CD4-positive, alpha-beta memory T cell (primary cell): ENCODE results near the gene TTC34. TPM values are rescaled to one million over a fixed set of nuclear protein-coding genes. Genes with fewer than 3 reads are reported as not detected.

Experiments used
- CTCF ChIA-PET: fragments of 350-600 bp; sonication (Branson Sonifier 250); formaldehyde crosslinking; loops from one replicate; lab custom pipeline; 2021; ENCODE audit warnings: inconsistent platforms; ENCODE audit not compliant: partially characterized antibody; lab: Charles Lee
- POLR2A ChIA-PET: fragments of 350-600 bp; sonication (Branson Sonifier 250); formaldehyde crosslinking; loops from one replicate; lab custom pipeline; 2021; ENCODE audit not compliant: partially characterized antibody; lab: Charles Lee
- DNase-seq, 5 donors: peaks; one replicate each; pipeline versions ENCODE4 v3.0.0 to v3.0.0-alpha.2; 2020 to 2022; ENCODE audit warnings: mixed read lengths in 1 of 5
- H3K27ac ChIP-seq: one replicate; pipeline ENCODE4 v1.7.0; 2013; ENCODE audit warnings: low read depth, low read length
- H3K27me3 ChIP-seq: 2 replicates; pipeline ENCODE4 v1.7.0; 2013; ENCODE audit warnings: mild to moderate bottlenecking, low read length, moderate library complexity; ENCODE audit not compliant: insufficient read depth
- H3K36me3 ChIP-seq: 2 replicates; pipeline ENCODE4 v1.7.0; 2013; ENCODE audit warnings: mild to moderate bottlenecking, low read length, moderate library complexity; ENCODE audit not compliant: insufficient read depth
- H3K4me1 ChIP-seq: 2 replicates; pipeline ENCODE4 v1.7.0; 2013; ENCODE audit warnings: mild to moderate bottlenecking, low read length, moderate library complexity; ENCODE audit not compliant: insufficient read depth
- H3K4me3 ChIP-seq, 2 donors: one replicate each; pipeline ENCODE4 v1.7.0; 2013; ENCODE audit warnings: low read length in 2 of 2, mild to moderate bottlenecking in 1 of 2
- H3K9me3 ChIP-seq, 2 donors: one replicate each; pipeline ENCODE4 v1.7.0; 2013; ENCODE audit warnings: low read length in 2 of 2, control low read depth in 1 of 2; ENCODE audit not compliant: control insufficient read depth in 1 of 2
- H3K27ac Mint-ChIP-seq, 7 donors: one replicate each; pipeline ENCODE4 v1.8.0; 2020 to 2021; ENCODE audit warnings: mixed read lengths in 7 of 7, mild to moderate bottlenecking in 6 of 7, inconsistent platforms in 3 of 7, moderate library complexity in 3 of 7
- H3K27me3 Mint-ChIP-seq, 2 donors: one replicate each; pipeline ENCODE4 v1.8.0; 2020 to 2021; ENCODE audit warnings: mixed read lengths in 2 of 2
- H3K36me3 Mint-ChIP-seq, 2 donors: one replicate each; pipeline ENCODE4 v1.8.0; 2020 to 2021; ENCODE audit warnings: mixed read lengths in 2 of 2, inconsistent platforms in 1 of 2, mild to moderate bottlenecking in 1 of 2
- H3K4me1 Mint-ChIP-seq, 4 donors: one replicate each; pipeline ENCODE4 v1.8.0; 2020 to 2021; ENCODE audit warnings: mixed read lengths in 4 of 4, mild to moderate bottlenecking in 1 of 4
- H3K4me3 Mint-ChIP-seq, 8 donors: one replicate each; pipeline ENCODE4 v1.8.0; 2020 to 2021; ENCODE audit warnings: mixed read lengths in 8 of 8, mild to moderate bottlenecking in 7 of 8, moderate library complexity in 6 of 8, inconsistent platforms in 3 of 8
- H3K9me3 Mint-ChIP-seq, 8 donors: one replicate each; pipeline ENCODE4 v1.8.0; 2020 to 2021; ENCODE audit warnings: mixed read lengths in 8 of 8, mild to moderate bottlenecking in 5 of 8, inconsistent platforms in 3 of 8, moderate library complexity in 1 of 8
- intact Hi-C: fragments of 100-400 bp; cut with micrococcal nuclease; formaldehyde crosslinking; loops from one replicate; pipeline ENCODE4 v1.15.1; 2023
- polyA plus RNA-seq, 2 donors: library from polyadenylated mRNA; unstranded; fragments of 300-500 nt; fragmentation: Illumina TruSeq; gene quantifications; one replicate each; pipeline ENCODE4 v1.2.3, GENCODE V29; 2021
- total RNA-seq, 2 experiments: library from RNA; stranded (reverse); gene quantifications; one replicate each; pipeline ENCODE4 v1.2.3, GENCODE V29; 2021

TTC34 gene
- total and polyA plus RNA-seq, 4 experiments from 2014 or later, result 0.06 to 4.9 (median 4.8) TPM; not detected in 1

DNA sequence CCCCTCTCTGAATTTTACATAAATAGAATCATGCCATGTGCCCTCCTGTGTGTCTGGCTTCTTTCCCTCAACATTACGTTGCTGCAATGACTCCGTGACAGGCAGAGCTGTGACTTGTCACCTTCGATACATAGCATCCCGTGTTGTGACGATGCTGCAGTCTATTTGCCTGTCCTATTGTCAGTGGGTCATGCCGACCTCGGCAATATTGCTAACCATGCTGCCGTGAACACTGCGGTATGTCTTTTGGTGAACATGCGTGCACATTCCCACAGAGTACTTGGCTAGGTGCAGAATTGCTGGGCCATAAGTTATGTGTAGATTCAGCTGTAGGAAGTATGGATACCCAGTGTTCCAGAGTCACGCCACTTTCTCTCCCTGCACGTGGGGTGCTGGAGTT is 36.3 kb upstream of the TTC34 start:
- ChIA-PET CTCF (interaction anchor here (1.3 kb wide), 1 partner anchor 16 kb away, joined by 5 read pairs; no protein-coding TSS in a partner anchor), POLR2A (no interaction called here)
- H3K36me3 Mint-ChIP-seq, result no peaks in the 10 kb centered on the region
- peaks cover 19% of the 10 kb centered on the region for H3K4me1 ChIP-seq
- intact Hi-C loops, result no loop called here
- peaks cover 17 to 23% (median 20%) of the 10 kb centered on the region in 4 donors for H3K4me1 Mint-ChIP-seq
- no peaks in the 10 kb centered on the region for H3K27me3 ChIP-seq
- H3K36me3 ChIP-seq, result no peaks in the 10 kb centered on the region
- H3K27me3 Mint-ChIP-seq, result no peaks in the 10 kb centered on the region
- no peaks in the 10 kb centered on the region for H3K9me3 Mint-ChIP-seq
- H3K4me3 ChIP-seq, result no peak overlapping the region
- H3K27ac ChIP-seq, result no peak overlapping the region
- H3K27ac Mint-ChIP-seq, result peak overlapping the region in 2 of 7 donors; percentile 13 to 70
- H3K4me3 Mint-ChIP-seq, result no peak overlapping the region
- DNase-seq, result no peak
- no peaks in the 10 kb centered on the region for H3K9me3 ChIP-seq

DNA sequence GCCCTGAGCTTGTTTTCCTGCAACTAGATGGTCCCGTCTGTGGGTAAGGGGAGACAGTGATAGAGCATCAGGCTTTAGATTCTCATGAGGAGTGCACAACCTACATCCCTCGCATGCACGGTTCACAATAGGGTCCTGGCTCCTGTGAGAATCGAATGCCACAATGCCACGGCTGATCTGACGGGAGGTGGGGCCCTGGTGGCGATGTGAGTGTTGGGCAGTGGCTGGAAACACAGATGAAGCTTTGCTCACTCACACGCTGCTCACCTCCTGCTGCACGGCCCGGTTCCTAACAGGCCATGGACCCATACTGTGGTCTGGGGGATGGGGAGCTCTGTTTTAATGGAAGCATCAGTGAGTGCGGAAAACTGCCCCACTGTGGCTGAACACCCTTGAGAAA is 35.8 kb upstream of the TTC34 start:
- Mint-ChIP-seq H3K4me3 (no peak overlapping the region), H3K27ac (no peak overlapping the region), H3K27me3 (no peaks in the 10 kb centered on the region), H3K36me3 (no peaks in the 10 kb centered on the region), H3K9me3 (no peaks in the 10 kb centered on the region), H3K4me1 (peaks cover 17 to 23% (median 20%) of the 10 kb centered on the region in 4 donors)
- Histone ChIP-seq H3K27ac (no peak overlapping the region), H3K4me1 (peaks cover 19% of the 10 kb centered on the region), H3K4me3 (no peak overlapping the region), H3K9me3 (no peaks in the 10 kb centered on the region), H3K36me3 (no peaks in the 10 kb centered on the region), H3K27me3 (no peaks in the 10 kb centered on the region)
- ChIA-PET CTCF (interaction anchor here (1.3 kb wide), 1 partner anchor 15 kb away, joined by 5 read pairs; no protein-coding TSS in a partner anchor), POLR2A (no interaction called here)
- intact Hi-C loops, result no loop called here
- DNase-seq, result no peak

DNA sequence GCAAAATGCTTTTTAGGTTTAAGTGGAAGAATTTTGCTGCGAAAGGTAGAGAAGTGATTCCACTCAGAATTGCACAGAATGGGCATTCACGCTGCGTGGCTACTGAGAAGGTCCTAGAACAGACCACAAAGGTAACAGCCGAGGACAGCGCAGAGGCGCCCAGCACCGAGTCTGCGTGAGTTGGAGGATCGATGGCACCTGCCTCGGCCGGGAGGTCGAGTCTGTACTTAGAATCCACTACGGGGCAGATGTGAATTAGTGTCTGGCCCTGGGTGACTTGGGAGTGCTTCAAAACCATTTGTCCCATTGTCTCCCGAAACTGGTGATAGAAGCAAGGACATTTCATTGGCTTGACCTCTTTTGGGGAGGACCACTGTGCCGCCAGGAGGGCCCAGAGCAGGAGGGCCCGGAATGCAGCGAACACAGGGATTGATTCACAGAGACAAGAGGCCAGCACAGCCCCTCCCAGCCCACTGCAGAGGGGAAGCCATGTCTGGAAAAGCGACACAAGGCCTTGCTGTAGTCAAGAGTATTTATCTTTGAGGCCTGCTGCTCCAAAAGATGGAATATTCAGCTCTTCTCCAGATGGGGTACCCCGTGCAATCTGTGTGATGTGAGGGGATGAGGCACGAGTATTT is 35.0 kb upstream of the TTC34 start:
- CTCF ChIA-PET, result no interaction called here
- intact Hi-C loops, result no loop called here
- H3K4me3 Mint-ChIP-seq, result no peak overlapping the region

DNA sequence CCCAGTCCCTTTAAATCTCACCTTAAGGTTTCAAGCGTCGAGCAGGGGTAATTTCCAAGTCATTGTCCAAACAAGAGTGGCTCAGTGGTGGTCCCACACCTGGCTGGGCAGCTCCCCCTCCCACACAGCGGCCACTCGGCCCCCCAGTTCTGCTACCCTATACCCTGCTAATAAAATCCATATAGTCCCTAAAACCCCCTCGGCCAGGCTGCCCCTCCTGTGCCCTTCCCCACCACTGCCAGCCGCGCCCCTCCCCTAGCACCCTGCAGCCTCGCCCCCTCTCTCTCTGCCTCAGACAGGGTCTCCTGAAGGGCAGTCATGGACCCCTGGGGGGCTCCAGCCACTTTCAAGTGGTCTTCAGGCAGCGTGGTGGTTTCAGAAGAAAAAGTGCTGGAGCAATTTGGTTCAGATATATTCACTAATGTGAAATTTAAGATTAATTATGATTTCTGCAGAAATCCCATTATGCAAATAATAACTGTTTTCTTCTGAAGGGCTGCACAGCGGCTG is 34.2 kb upstream of the TTC34 start:
- no peak overlapping the region for H3K4me3 Mint-ChIP-seq
- intact Hi-C loops, result no loop called here
- no peak for DNase-seq
- peaks cover 11 to 14% (median 14%) of the 10 kb centered on the region in 4 donors for H3K4me1 Mint-ChIP-seq
- no peaks in the 10 kb centered on the region for H3K36me3 Mint-ChIP-seq
- H3K27me3 ChIP-seq, result no peaks in the 10 kb centered on the region
- no peaks in the 10 kb centered on the region for H3K27me3 Mint-ChIP-seq
- ChIA-PET POLR2A (no interaction called here), CTCF (no interaction called here)
- no peak overlapping the region for H3K27ac ChIP-seq
- H3K4me3 ChIP-seq, result no peak overlapping the region
- H3K27ac Mint-ChIP-seq, result no peak overlapping the region
- H3K36me3 ChIP-seq, result no peaks in the 10 kb centered on the region
- H3K9me3 ChIP-seq, result no peaks in the 10 kb centered on the region
- H3K4me1 ChIP-seq, result peaks cover 14% of the 10 kb centered on the region
- no peaks in the 10 kb centered on the region for H3K9me3 Mint-ChIP-seq

More for the DNA sequence above, 35.0 kb upstream of the TTC34 start:
- H3K27me3 Mint-ChIP-seq, result no peaks in the 10 kb centered on the region
- H3K36me3 ChIP-seq, result no peaks in the 10 kb centered on the region
- peaks cover 19% of the 10 kb centered on the region for H3K4me1 ChIP-seq
- no peaks in the 10 kb centered on the region for H3K9me3 ChIP-seq
- DNase-seq, result no peak
- no peak overlapping the region for H3K4me3 ChIP-seq
- peaks cover 17 to 21% (median 19%) of the 10 kb centered on the region in 4 donors for H3K4me1 Mint-ChIP-seq
- H3K27ac ChIP-seq, result no peak overlapping the region
- no peak overlapping the region for H3K27ac Mint-ChIP-seq
- no peaks in the 10 kb centered on the region for H3K36me3 Mint-ChIP-seq
- no peaks in the 10 kb centered on the region for H3K9me3 Mint-ChIP-seq
- no peaks in the 10 kb centered on the region for H3K27me3 ChIP-seq
- POLR2A ChIA-PET, result no interaction called here

DNA sequence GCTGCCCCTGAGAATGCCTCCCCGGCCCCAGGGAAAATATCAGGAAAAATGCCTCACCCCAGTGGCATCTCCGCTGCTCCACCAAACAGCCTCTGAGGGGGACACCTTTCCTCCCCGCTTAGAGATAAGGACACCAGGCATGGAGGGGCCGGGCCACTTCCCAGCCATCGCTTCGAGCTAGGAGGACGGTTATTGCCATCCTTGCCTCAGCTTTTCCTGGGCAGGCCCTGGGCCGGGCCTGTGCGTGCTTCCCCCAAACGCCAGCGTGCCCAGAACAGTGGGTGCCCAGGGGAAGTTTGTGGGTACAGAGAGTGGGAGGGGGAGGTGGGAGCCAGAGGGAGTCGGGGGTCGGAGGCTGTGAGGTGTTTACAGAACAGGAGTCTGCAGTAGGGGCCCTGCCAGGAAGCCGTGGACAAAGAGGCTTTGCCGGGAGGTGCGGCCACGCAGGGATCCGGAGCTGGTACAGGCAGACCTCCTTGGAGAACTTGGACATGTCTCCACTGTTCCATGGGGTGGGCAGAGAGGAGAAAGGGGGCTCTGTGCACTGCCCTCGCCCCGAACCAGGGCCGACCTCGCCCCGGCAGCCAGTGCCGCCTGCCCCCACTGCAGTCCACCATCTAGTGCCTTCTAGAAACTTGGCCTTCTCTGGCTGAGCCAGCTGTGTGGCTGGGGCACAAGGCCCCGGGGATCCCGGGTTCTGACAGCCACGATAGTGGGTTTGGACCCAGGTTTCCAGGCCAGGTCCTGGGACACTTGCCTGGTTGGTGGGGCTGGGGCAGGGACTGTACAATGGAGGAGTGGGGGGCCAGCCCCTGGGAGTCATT is 33.5 kb upstream of the TTC34 start:
- POLR2A ChIA-PET, result no interaction called here
- H3K27ac Mint-ChIP-seq, result no peak overlapping the region
- Histone ChIP-seq H3K9me3 (no peaks in the 10 kb centered on the region), H3K27me3 (no peaks in the 10 kb centered on the region), H3K4me1 (peaks cover 6% of the 10 kb centered on the region), H3K36me3 (no peaks in the 10 kb centered on the region), H3K4me3 (no peak overlapping the region), H3K27ac (no peak overlapping the region)
- DNase-seq, result no peak
- intact Hi-C loops, result no loop called here
- no peaks in the 10 kb centered on the region for H3K9me3 Mint-ChIP-seq
- no peaks in the 10 kb centered on the region for H3K36me3 Mint-ChIP-seq
- no peak overlapping the region for H3K4me3 Mint-ChIP-seq
- H3K27me3 Mint-ChIP-seq, result no peaks in the 10 kb centered on the region
- CTCF ChIA-PET, result no interaction called here
- H3K4me1 Mint-ChIP-seq, result peaks cover 3 to 6% (median 6%) of the 10 kb centered on the region in 4 donors

DNA sequence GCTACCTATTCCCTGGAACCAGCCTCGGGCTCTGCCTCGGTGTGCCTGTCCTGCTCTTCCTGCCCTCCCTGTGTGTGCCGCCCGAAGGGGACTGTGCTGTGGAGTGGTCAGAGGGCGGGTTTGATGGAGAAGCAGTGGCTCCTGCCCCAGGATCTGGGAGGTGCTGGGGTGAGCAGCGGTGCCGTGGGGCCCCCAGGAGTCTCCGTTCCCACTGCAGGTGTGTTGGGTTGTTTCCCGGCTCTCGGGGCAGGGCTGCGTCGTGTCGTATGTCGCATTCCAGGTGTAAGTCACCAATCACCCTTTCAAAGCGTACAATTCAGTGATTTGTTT is 32.6 kb upstream of the TTC34 start:
- intact Hi-C loops, result no loop called here
- POLR2A ChIA-PET, result no interaction called here
- Mint-ChIP-seq H3K4me1 (no peaks in the 10 kb centered on the region), H3K27me3 (no peaks in the 10 kb centered on the region), H3K4me3 (no peak overlapping the region), H3K9me3 (no peaks in the 10 kb centered on the region), H3K27ac (no peak overlapping the region), H3K36me3 (no peaks in the 10 kb centered on the region)
- CTCF ChIA-PET, result no interaction called here
- H3K9me3 ChIP-seq, result no peaks in the 10 kb centered on the region
- no peaks in the 10 kb centered on the region for H3K36me3 ChIP-seq
- H3K4me3 ChIP-seq, result no peak overlapping the region
- DNase-seq, result no peak
- H3K27ac ChIP-seq, result no peak overlapping the region
- no peaks in the 10 kb centered on the region for H3K4me1 ChIP-seq
- H3K27me3 ChIP-seq, result no peaks in the 10 kb centered on the region

DNA sequence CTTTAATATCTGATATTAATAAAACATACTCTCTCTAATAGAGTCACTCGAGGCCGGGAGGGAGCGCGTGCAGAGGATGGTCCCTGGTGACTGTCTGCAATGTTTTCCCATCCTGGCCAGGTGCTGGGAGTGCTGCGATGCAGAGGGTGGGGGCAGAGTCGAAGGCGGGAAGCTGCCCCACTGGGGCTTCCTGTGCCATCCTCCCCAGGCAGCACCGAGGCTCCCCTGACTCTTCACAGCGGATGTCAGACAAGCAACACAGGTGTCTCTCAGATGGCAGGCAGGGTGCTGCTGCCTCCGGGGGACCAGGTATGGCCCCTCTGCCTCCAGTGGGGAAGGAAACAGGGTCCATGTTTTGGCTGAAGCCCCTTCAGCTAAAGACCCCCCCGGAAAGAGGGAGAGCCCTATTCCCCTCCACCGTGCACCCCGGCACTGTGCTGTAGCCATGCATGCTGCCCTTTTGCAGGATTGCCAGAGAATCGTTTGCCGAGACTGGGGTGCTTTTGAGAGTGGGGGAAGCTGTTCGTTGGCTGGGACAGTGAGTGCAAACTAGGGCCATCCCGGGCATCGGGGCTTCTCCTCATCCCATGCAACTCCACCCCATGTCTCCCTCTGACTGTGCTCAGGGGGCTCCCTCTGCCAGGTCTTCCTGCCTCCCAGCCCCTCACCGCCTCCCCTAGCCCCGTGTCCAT is 32.1 kb upstream of the TTC34 start:
- CTCF ChIA-PET, result no interaction called here
- H3K4me1 Mint-ChIP-seq, result no peaks in the 10 kb centered on the region
- POLR2A ChIA-PET, result no interaction called here
- peak overlapping the region in 1 of 7 donors; percentile 53 for H3K27ac Mint-ChIP-seq
- H3K4me3 Mint-ChIP-seq, result no peak overlapping the region
- H3K27me3 Mint-ChIP-seq, result no peaks in the 10 kb centered on the region
- no peaks in the 10 kb centered on the region for H3K27me3 ChIP-seq
- no peak for DNase-seq
- H3K4me1 ChIP-seq, result no peaks in the 10 kb centered on the region
- no peaks in the 10 kb centered on the region for H3K36me3 ChIP-seq
- intact Hi-C loops, result no loop called here
- H3K27ac ChIP-seq, result no peak overlapping the region
- H3K4me3 ChIP-seq, result no peak overlapping the region
- no peaks in the 10 kb centered on the region for H3K9me3 Mint-ChIP-seq
- no peaks in the 10 kb centered on the region for H3K36me3 Mint-ChIP-seq
- H3K9me3 ChIP-seq, result no peaks in the 10 kb centered on the region
